Activated CD8-positive, alpha-beta T cell treated with anti-CD3 and anti-CD28 coated beads for 36 hours (primary cell): Measurements from ENCODE around the gene MPPED1. TPM values are rescaled to one million over a fixed set of nuclear protein-coding genes. Genes with fewer than 3 reads are reported as not detected.

ENCODE experiments used
- ATAC-seq: fragments of 200-7000 bp; cut with Tn5 transposase; one replicate; pipeline ENCODE4 v1.10.0; 2021; ENCODE audit warnings: mild to moderate bottlenecking, moderate library complexity
- CTCF ChIA-PET: fragments of 350-600 bp; sonication (Branson Sonifier 250); formaldehyde crosslinking; loops from one replicate; lab custom pipeline; 2021; ENCODE audit warnings: antibody characterized with exemption; lab: Charles Lee
- POLR2A ChIA-PET: fragments of 350-600 bp; sonication (Branson Sonifier 250); formaldehyde crosslinking; loops from one replicate; lab custom pipeline; 2021; ENCODE audit warnings: antibody characterized with exemption; lab: Charles Lee
- DNase-seq: peaks from one replicate; pipeline ENCODE4 v3.0.0-alpha.2; 2020
- H3K27ac Mint-ChIP-seq: one replicate; pipeline ENCODE4 v1.8.0; 2021; ENCODE audit warnings: mild to moderate bottlenecking, mixed read lengths
- H3K27me3 Mint-ChIP-seq: one replicate; pipeline ENCODE4 v1.8.0; 2021; ENCODE audit warnings: mixed read lengths
- H3K36me3 Mint-ChIP-seq: one replicate; pipeline ENCODE4 v1.8.0; 2021; ENCODE audit warnings: low read depth, mixed read lengths
- H3K4me1 Mint-ChIP-seq: one replicate; pipeline ENCODE4 v1.8.0; 2021; ENCODE audit warnings: low read depth, mixed read lengths
- H3K4me3 Mint-ChIP-seq: one replicate; pipeline ENCODE4 v1.8.0; 2021; ENCODE audit warnings: mild to moderate bottlenecking, moderate library complexity, mixed read lengths
- H3K9me3 Mint-ChIP-seq: one replicate; pipeline ENCODE4 v1.8.0; 2021; ENCODE audit warnings: mixed read lengths
- intact Hi-C: fragments of 100-400 bp; cut with micrococcal nuclease; formaldehyde crosslinking; loops from one replicate; pipeline ENCODE4 v1.10.0; 2022
- total RNA-seq, 2 experiments: library from RNA; stranded (reverse); gene quantifications; one replicate each; pipeline ENCODE4 v1.2.3, GENCODE V29; 2021
- TF ChIP-seq, protein P1 (sequence below): fragments of 200-600 bp; IDR thresholded peaks from one replicate; pipeline ENCODE4 v1.8.0; 2022; ENCODE audit warnings: antibody characterized with exemption, mild to moderate bottlenecking

The MPPED1 gene
- total RNA-seq, 2 experiments from 2014 or later: not detected

GRCh38 chr22:43477966-43478365, 66.2 kb downstream of the MPPED1 start:
- no peak overlapping the region for H3K27ac Mint-ChIP-seq
- no peak overlapping the region for H3K4me3 Mint-ChIP-seq
- POLR2A ChIA-PET: no interaction called here
- ATAC-seq: no peak
- H3K36me3 Mint-ChIP-seq: no peaks in the 10 kb centered on the region
- CTCF ChIA-PET: no interaction called here
- peaks cover 14% of the 10 kb centered on the region for H3K4me1 Mint-ChIP-seq
- H3K9me3 Mint-ChIP-seq: no peaks in the 10 kb centered on the region
- TF ChIP-seq, protein P1, sequence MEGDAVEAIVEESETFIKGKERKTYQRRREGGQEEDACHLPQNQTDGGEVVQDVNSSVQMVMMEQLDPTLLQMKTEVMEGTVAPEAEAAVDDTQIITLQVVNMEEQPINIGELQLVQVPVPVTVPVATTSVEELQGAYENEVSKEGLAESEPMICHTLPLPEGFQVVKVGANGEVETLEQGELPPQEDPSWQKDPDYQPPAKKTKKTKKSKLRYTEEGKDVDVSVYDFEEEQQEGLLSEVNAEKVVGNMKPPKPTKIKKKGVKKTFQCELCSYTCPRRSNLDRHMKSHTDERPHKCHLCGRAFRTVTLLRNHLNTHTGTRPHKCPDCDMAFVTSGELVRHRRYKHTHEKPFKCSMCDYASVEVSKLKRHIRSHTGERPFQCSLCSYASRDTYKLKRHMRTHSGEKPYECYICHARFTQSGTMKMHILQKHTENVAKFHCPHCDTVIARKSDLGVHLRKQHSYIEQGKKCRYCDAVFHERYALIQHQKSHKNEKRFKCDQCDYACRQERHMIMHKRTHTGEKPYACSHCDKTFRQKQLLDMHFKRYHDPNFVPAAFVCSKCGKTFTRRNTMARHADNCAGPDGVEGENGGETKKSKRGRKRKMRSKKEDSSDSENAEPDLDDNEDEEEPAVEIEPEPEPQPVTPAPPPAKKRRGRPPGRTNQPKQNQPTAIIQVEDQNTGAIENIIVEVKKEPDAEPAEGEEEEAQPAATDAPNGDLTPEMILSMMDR: no peak
- peaks cover under 1% of the 10 kb centered on the region for H3K27me3 Mint-ChIP-seq
- no peak for DNase-seq
- intact Hi-C loops: no loop called here

DNA sequence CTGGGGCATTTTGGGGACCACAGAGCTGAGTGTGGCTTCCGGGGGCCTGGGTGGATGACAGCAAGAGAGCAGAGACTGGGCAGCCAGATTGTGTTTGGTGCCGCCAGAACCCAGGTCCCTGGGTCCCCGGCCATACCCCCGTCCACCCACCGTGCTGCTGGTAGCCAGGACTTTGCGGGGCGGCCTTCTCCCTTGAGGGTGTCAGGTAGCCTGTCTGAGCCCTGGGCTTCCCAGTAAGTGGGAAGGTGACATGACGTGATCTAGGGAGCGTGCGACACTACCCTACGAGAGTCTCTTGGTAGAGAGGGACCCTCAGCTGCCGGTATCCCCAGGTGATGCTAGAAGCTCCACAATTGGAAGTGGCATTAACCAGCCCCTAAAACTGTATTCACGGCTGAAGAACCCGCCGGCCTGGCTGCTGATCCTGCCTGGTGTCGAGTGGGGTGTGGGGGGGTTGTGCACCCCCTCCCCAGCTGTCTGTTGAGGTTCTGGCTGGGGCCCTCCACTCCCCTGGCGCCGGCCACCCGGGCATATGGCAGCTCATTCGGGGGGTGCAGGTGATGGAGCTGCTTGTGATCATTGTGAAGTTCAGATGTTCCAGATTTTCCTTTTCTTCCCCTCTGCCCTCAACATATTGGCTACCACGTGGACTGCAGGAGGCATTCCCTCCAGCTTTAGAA, 66.9 kb downstream of the MPPED1 start:
- ChIA-PET POLR2A (interaction anchor here (0.6 kb wide), 1 partner anchor 73 kb away, joined by 3 read pairs; no protein-coding TSS in a partner anchor), CTCF (no interaction called here)
- Mint-ChIP-seq H3K9me3 (no peaks in the 10 kb centered on the region), H3K27ac (no peak overlapping the region), H3K27me3 (no peaks in the 10 kb centered on the region), H3K36me3 (no peaks in the 10 kb centered on the region), H3K4me1 (peaks cover 14% of the 10 kb centered on the region), H3K4me3 (no peak overlapping the region)
- ATAC-seq: no peak
- DNase-seq: no peak
- intact Hi-C loops: no loop called here
- TF ChIP-seq, protein P1: no peak

DNA sequence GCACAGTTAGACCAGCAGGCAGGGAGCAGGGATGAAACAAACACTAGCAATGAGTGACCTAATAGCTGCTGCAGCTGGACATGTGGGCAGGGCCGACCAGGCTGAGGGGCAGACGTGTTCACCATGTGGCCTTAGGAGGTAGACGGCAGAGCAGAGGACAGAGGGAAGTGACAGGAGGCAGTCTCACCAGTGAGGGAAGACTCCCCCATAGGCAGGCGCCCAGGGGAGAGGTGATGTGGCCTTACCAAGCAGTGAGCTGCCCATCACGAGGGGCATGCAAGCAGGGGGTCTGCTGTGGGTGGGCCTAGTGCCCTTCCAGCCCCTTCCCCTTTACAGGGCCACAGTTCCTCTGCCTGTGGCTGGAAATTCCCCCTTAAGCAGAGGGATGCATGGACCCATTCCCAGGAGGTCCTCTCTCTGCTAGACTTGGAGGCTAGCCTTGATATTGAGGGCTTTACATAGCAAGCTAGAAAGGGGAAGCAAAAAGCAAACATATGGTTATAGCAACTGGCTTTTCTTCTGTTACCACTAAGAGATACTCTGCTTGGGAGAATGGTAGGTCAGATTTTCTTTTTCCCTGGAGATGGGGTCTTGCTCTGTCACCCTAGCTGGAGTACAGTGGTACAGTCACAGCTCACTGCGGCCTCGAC, 67.6 kb downstream of the MPPED1 start:
- Mint-ChIP-seq H3K4me3 (no peak overlapping the region), H3K27ac (no peak overlapping the region), H3K9me3 (no peaks in the 10 kb centered on the region), H3K27me3 (no peaks in the 10 kb centered on the region), H3K4me1 (peaks cover 14% of the 10 kb centered on the region), H3K36me3 (no peaks in the 10 kb centered on the region)
- TF ChIP-seq, protein P1: no peak
- POLR2A ChIA-PET: interaction anchor here (0.6 kb wide), 1 partner anchor 73 kb away, joined by 3 read pairs; no protein-coding TSS in a partner anchor
- no peak for ATAC-seq
- CTCF ChIA-PET: no interaction called here
- no peak for DNase-seq
- intact Hi-C loops: no loop called here

- H3K27me3 Mint-ChIP-seq: no peaks in the 10 kb centered on the region
- POLR2A ChIA-PET: no interaction called here
- peaks cover 14% of the 10 kb centered on the region for H3K4me1 Mint-ChIP-seq
- intact Hi-C loops: no loop called here
- no peak for DNase-seq
- ATAC-seq: no peak
- TF ChIP-seq, protein P1: no peak
- no peaks in the 10 kb centered on the region for H3K36me3 Mint-ChIP-seq
- CTCF ChIA-PET: no interaction called here
- no peaks in the 10 kb centered on the region for H3K9me3 Mint-ChIP-seq
- no peak overlapping the region for H3K27ac Mint-ChIP-seq
- no peak overlapping the region for H3K4me3 Mint-ChIP-seq
Measured at GRCh38 chr22:43479962-43480361, 68.1 kb downstream of the MPPED1 start.
